Trophoblast cell (in vitro differentiated cells and primary cell): Measurements from ENCODE around the gene MLNR.
A peak's percentile ranks its signal among the peaks of the same experiment; 100 is the strongest.

Source experiments
- DNase-seq, 2 donors: peaks; one replicate each; pipeline ENCODE4 v3.0.0-alpha.2; 2016
- H2AFZ ChIP-seq: 2 replicates; pipeline ENCODE4 v1.6.1; 2013; ENCODE audit warnings: low read length, moderate library complexity, mild to moderate bottlenecking; ENCODE audit not compliant: insufficient read depth, poor library complexity
- H2AK5ac ChIP-seq: 2 replicates; pipeline ENCODE4 v1.6.1; 2013; ENCODE audit warnings: mild to moderate bottlenecking, low read length
- H2BK120ac ChIP-seq: 2 replicates; pipeline ENCODE4 v1.6.1; 2013; ENCODE audit warnings: low read length, mild to moderate bottlenecking, moderate library complexity; ENCODE audit not compliant: insufficient read depth, poor library complexity
- H2BK12ac ChIP-seq: 2 replicates; pipeline ENCODE4 v1.6.1; 2013; ENCODE audit warnings: mild to moderate bottlenecking, low read length, moderate library complexity
- H2BK5ac ChIP-seq: 2 replicates; pipeline ENCODE4 v1.6.1; 2013; ENCODE audit warnings: low read length, low read depth, moderate library complexity, mild to moderate bottlenecking; ENCODE audit not compliant: poor library complexity
- H3K14ac ChIP-seq: 2 replicates; pipeline ENCODE4 v1.6.1; 2013; ENCODE audit warnings: mild to moderate bottlenecking, low read length
- H3K18ac ChIP-seq: 2 replicates; pipeline ENCODE4 v1.6.1; 2013; ENCODE audit warnings: mild to moderate bottlenecking, low read length
- H3K23ac ChIP-seq: 2 replicates; pipeline ENCODE4 v1.6.1; 2013; ENCODE audit warnings: low read length
- H3K27ac ChIP-seq: 2 replicates; pipeline ENCODE4 v1.5.1; 2013; ENCODE audit warnings: low read depth, mild to moderate bottlenecking, inconsistent platforms, low read length, moderate library complexity
- H3K27me3 ChIP-seq: 2 replicates; pipeline ENCODE4 v1.6.1; 2013; ENCODE audit warnings: inconsistent platforms, mild to moderate bottlenecking, low read length, moderate library complexity; ENCODE audit not compliant: insufficient read depth
- H3K36me3 ChIP-seq, 2 experiments: 1 replicate in 1 of 2; 2 replicates in 1 of 2; pipeline ENCODE4 v1.6.1; 2013; ENCODE audit warnings: low read length in 2 of 2, mild to moderate bottlenecking in 2 of 2, moderate library complexity in 1 of 2; ENCODE audit not compliant: insufficient read depth in 2 of 2, control insufficient read depth in 1 of 2
- H3K4ac ChIP-seq: 2 replicates; pipeline ENCODE4 v1.6.1; 2013; ENCODE audit warnings: low read depth, mild to moderate bottlenecking, low read length, moderate library complexity
- H3K4me1 ChIP-seq, 2 experiments: 1 replicate in 1 of 2; 2 replicates in 1 of 2; pipeline ENCODE4 v1.6.1; 2013; ENCODE audit warnings: low read length in 2 of 2, mild to moderate bottlenecking in 2 of 2, moderate library complexity in 1 of 2; ENCODE audit not compliant: insufficient read depth in 2 of 2, control insufficient read depth in 1 of 2
- H3K4me2 ChIP-seq: 2 replicates; pipeline ENCODE4 v1.6.1; 2013; ENCODE audit warnings: inconsistent platforms, mild to moderate bottlenecking, low read length, moderate library complexity
- H3K4me3 ChIP-seq: 2 replicates; pipeline ENCODE4 v1.5.1; 2013; ENCODE audit warnings: mild to moderate bottlenecking, low read depth, low read length, inconsistent platforms
- H3K79me1 ChIP-seq: one replicate; pipeline ENCODE4 v1.6.1; 2013; ENCODE audit warnings: low read length
- H3K79me2 ChIP-seq: 2 replicates; pipeline ENCODE4 v1.6.1; 2013; ENCODE audit warnings: low read length, mild to moderate bottlenecking; ENCODE audit not compliant: control insufficient read depth, insufficient read depth, poor library complexity
- H3K9ac ChIP-seq: 2 replicates; pipeline ENCODE4 v1.6.1; 2013; ENCODE audit warnings: mild to moderate bottlenecking, low read length
- H3K9me3 ChIP-seq: 2 replicates; pipeline ENCODE4 v1.6.1; 2013; ENCODE audit warnings: low read depth, mild to moderate bottlenecking, control low read depth, inconsistent platforms, low read length; ENCODE audit not compliant: insufficient read depth
- H4K12ac ChIP-seq: 2 replicates; pipeline ENCODE4 v1.6.1; 2013; ENCODE audit warnings: low read depth, mild to moderate bottlenecking, low read length, moderate library complexity
- H4K8ac ChIP-seq: 2 replicates; pipeline ENCODE4 v1.6.1; 2013; ENCODE audit warnings: low read depth, mild to moderate bottlenecking, low read length, moderate library complexity
- H4K91ac ChIP-seq: one replicate; pipeline ENCODE4 v1.6.1; 2013; ENCODE audit warnings: low read depth, mild to moderate bottlenecking, low read length, moderate library complexity
- WGBS: extraction: QIAGEN DNeasy Blood & Tissue Kit; methylation state at CpG from one replicate; pipeline ENCODE4 v1.1.7; 2013; ENCODE audit warnings: missing lambda C conversion rate; ENCODE audit not compliant: insufficient read length, insufficient coverage; ENCODE audit errors: extremely low coverage; 5-methylcytosine and 5-hydroxymethylcytosine counted together

MLNR gene

GRCh38 chr13:49185264-49185663 lies 34.9 kb upstream of the MLNR start:
- H3K23ac ChIP-seq, result no peak overlapping the region
- H3K27ac ChIP-seq, result no peak overlapping the region
- H2BK120ac ChIP-seq, result no peak overlapping the region
- H3K18ac ChIP-seq, result no peak overlapping the region
- H4K91ac ChIP-seq, result no peak overlapping the region
- H3K79me2 ChIP-seq, result no peaks in the 10 kb centered on the region
- no peaks in the 10 kb centered on the region for H3K9me3 ChIP-seq
- no CpG with 5 or more reads among the region's 1 CpG for WGBS
- no peaks in the 10 kb centered on the region for H3K79me1 ChIP-seq
- no peak overlapping the region for H4K8ac ChIP-seq
- H2AFZ ChIP-seq, result no peak overlapping the region
- peak in 1 of 2 donors; percentile 36 for DNase-seq
- no peak overlapping the region for H2BK12ac ChIP-seq
- no peak overlapping the region for H3K9ac ChIP-seq
- H2BK5ac ChIP-seq, result no peak overlapping the region
- H3K4me1 ChIP-seq, result no peaks in the 10 kb centered on the region
- H3K36me3 ChIP-seq, result peaks cover 9 to 19% of the 10 kb centered on the region in 2 experiments
- no peak overlapping the region for H3K4ac ChIP-seq
- no peak overlapping the region for H3K14ac ChIP-seq
- H3K4me3 ChIP-seq, result no peak overlapping the region
- H2AK5ac ChIP-seq, result no peak overlapping the region
- no peak overlapping the region for H3K4me2 ChIP-seq
- no peak overlapping the region for H4K12ac ChIP-seq
- H3K27me3 ChIP-seq, result no peaks in the 10 kb centered on the region

- Histone ChIP-seq H4K8ac (no peak overlapping the region), H4K91ac (no peak overlapping the region), H3K23ac (no peak overlapping the region), H2AK5ac (no peak overlapping the region), H3K79me2 (no peaks in the 10 kb centered on the region), H3K4me3 (no peak overlapping the region), H3K27ac (no peak overlapping the region), H3K9me3 (no peaks in the 10 kb centered on the region), H2AFZ (no peak overlapping the region), H3K36me3 (peaks cover 23 to 24% of the 10 kb centered on the region in 2 experiments), H2BK120ac (no peak overlapping the region), H3K18ac (no peak overlapping the region), H3K4me1 (no peaks in the 10 kb centered on the region), H3K79me1 (no peaks in the 10 kb centered on the region), H3K27me3 (no peaks in the 10 kb centered on the region), H2BK5ac (no peak overlapping the region), H3K4me2 (no peak overlapping the region), H2BK12ac (no peak overlapping the region), H3K14ac (no peak overlapping the region), H4K12ac (no peak overlapping the region), H3K4ac (no peak overlapping the region), H3K9ac (no peak overlapping the region)
- no peak for DNase-seq
- no CpG with 5 or more reads among the region's 2 CpGs for WGBS
Measured at GRCh38 chr13:49190901-49191300, 29.2 kb upstream of the MLNR start.

DNA sequence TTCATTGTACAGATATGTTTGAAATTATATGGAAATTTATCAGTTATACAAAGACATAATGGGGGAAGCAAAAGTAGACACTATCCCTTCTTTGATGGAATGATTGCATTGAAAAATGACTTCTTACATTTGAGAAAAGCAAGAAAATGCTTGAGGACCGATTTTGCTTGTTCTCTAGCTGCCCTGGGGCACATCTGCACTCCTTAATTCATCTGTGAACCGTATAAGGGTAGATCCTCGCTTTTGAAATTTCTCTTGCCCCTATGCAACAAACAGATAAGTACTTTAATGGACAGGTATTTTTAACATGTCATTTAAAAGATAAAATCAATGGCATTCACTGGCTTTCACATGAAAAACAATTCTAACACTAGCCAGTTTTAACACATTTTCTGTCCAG lies 13.5 kb upstream of the MLNR start:
- H4K8ac ChIP-seq, result no peak overlapping the region
- no peaks in the 10 kb centered on the region for H3K4me1 ChIP-seq
- no peak overlapping the region for H4K12ac ChIP-seq
- no peak overlapping the region for H3K14ac ChIP-seq
- no peaks in the 10 kb centered on the region for H3K79me1 ChIP-seq
- no peaks in the 10 kb centered on the region for H3K27me3 ChIP-seq
- H2BK120ac ChIP-seq, result no peak overlapping the region
- H3K36me3 ChIP-seq, result peaks cover 9 to 21% of the 10 kb centered on the region in 2 experiments
- H2AK5ac ChIP-seq, result no peak overlapping the region
- no peak overlapping the region for H3K4me3 ChIP-seq
- WGBS, result no CpG with 5 or more reads among the region's 3 CpGs
- no peak overlapping the region for H2BK5ac ChIP-seq
- H4K91ac ChIP-seq, result no peak overlapping the region
- H3K27ac ChIP-seq, result no peak overlapping the region
- no peaks in the 10 kb centered on the region for H3K79me2 ChIP-seq
- H2AFZ ChIP-seq, result no peak overlapping the region
- H3K18ac ChIP-seq, result no peak overlapping the region
- no peak overlapping the region for H3K23ac ChIP-seq
- no peak overlapping the region for H2BK12ac ChIP-seq
- H3K9me3 ChIP-seq, result no peaks in the 10 kb centered on the region
- H3K4ac ChIP-seq, result no peak overlapping the region
- DNase-seq, result peak; percentile 86 to 97
- H3K4me2 ChIP-seq, result no peak overlapping the region
- no peak overlapping the region for H3K9ac ChIP-seq

DNA sequence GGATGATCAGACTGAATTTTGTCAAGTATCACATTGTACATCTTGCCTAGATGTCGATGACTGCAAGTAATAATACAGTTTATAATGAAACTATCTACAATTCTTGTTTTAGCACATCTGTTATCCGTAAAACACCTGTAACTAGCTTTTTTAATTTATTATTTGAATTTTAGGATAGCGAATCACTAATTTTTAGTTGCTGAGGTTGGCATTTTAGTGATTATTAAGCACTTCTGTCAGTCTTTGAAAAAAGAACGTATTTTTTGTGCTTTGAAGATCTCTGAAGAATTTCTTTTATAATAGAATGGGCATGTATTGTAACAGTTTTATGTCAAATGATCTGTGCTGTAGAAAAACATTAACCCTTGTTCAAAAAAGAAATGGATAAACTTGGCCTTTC lies 11.5 kb upstream of the MLNR start:
- Histone ChIP-seq H4K8ac (no peak overlapping the region), H4K12ac (no peak overlapping the region), H3K27ac (no peak overlapping the region), H3K9ac (no peak overlapping the region), H3K4ac (no peak overlapping the region), H4K91ac (no peak overlapping the region), H3K79me1 (no peaks in the 10 kb centered on the region), H3K27me3 (no peaks in the 10 kb centered on the region), H3K14ac (no peak overlapping the region), H2AK5ac (no peak overlapping the region), H3K36me3 (peaks cover 7 to 15% of the 10 kb centered on the region in 2 experiments), H3K9me3 (no peaks in the 10 kb centered on the region), H3K4me2 (no peak overlapping the region), H3K79me2 (no peaks in the 10 kb centered on the region), H3K4me1 (no peaks in the 10 kb centered on the region), H3K18ac (no peak overlapping the region), H3K23ac (no peak overlapping the region), H2BK12ac (no peak overlapping the region), H2BK120ac (no peak overlapping the region), H2BK5ac (no peak overlapping the region), H3K4me3 (no peak overlapping the region), H2AFZ (no peak overlapping the region)
- no CpG with 5 or more reads among the region's 4 CpGs for WGBS
- no peak for DNase-seq
